Putamen (tissue), 1 donor: ENCODE measurements around the gene AHCYL2.
"Not testable (repeated sequence)": the region's sequence is repeated elsewhere in the genome, so short reads cannot be mapped to it uniquely, and the experiment has no call there.

Source experiments
- DNase-seq: peaks from one replicate; pipeline ENCODE4 v3.0.0-alpha.2; 2016; ENCODE audit warnings: low spot score

The AHCYL2 gene

GRCh38 chr7:129209067-129209926 is 15.5 kb upstream of the AHCYL2 start:
- DNase-seq, result no peak

GRCh38 chr7:129210256-129210988 is 14.4 kb upstream of the AHCYL2 start:
- peak; percentile 17 for DNase-seq

- DNase-seq, result no peak
Measured at GRCh38 chr7:129210989-129211312, 13.9 kb upstream of the AHCYL2 start.

- DNase-seq, result no peak
Measured at GRCh38 chr7:129212126-129212525, 12.7 kb upstream of the AHCYL2 start.

GRCh38 chr7:129212596-129212995 is 12.2 kb upstream of the AHCYL2 start:
- DNase-seq, result no peak

GRCh38 chr7:129213828-129214227 is 11.0 kb upstream of the AHCYL2 start:
- no peak for DNase-seq

- DNase-seq, result not testable (repeated sequence)
Measured at GRCh38 chr7:129215691-129216090, 9.1 kb upstream of the AHCYL2 start.

- DNase-seq, result not testable (repeated sequence)
Measured at GRCh38 chr7:129216101-129216715, 8.6 kb upstream of the AHCYL2 start.

GRCh38 chr7:129216821-129217416 is 7.9 kb upstream of the AHCYL2 start:
- DNase-seq, result not testable (repeated sequence)

- peak; percentile 79 for DNase-seq
Measured at GRCh38 chr7:129218514-129219062, 6.2 kb upstream of the AHCYL2 start.

- not testable (repeated sequence) for DNase-seq
Measured at GRCh38 chr7:129219166-129219565, 5.7 kb upstream of the AHCYL2 start.

- DNase-seq, result no peak
Measured at GRCh38 chr7:129222064-129222463, 2.8 kb upstream of the AHCYL2 start.

- peak; percentile 47 for DNase-seq
Measured at GRCh38 chr7:129225206-129225930, 538 bp downstream of the AHCYL2 start.

GRCh38 chr7:129225931-129226572 is 1.2 kb downstream of the AHCYL2 start:
- DNase-seq, result no peak

GRCh38 chr7:129227646-129228578 is 3.1 kb downstream of the AHCYL2 start:
- no peak for DNase-seq

GRCh38 chr7:129228633-129229032 is 3.8 kb downstream of the AHCYL2 start:
- no peak for DNase-seq

GRCh38 chr7:129231666-129232065 is 6.8 kb downstream of the AHCYL2 start:
- DNase-seq, result no peak

- DNase-seq, result no peak
Measured at GRCh38 chr7:129238546-129238945, 13.7 kb downstream of the AHCYL2 start.

- DNase-seq, result no peak
Measured at GRCh38 chr7:129240119-129240820, 15.4 kb downstream of the AHCYL2 start.
